ENCODE results near the gene HCFC1R1. TPM values are rescaled to one million over a fixed set of nuclear protein-coding genes. Genes with fewer than 3 reads are reported as not detected.

Gene HCFC1R1
- total RNA-seq, 1 donor from 2014 or later, result 133 TPM

DNA sequence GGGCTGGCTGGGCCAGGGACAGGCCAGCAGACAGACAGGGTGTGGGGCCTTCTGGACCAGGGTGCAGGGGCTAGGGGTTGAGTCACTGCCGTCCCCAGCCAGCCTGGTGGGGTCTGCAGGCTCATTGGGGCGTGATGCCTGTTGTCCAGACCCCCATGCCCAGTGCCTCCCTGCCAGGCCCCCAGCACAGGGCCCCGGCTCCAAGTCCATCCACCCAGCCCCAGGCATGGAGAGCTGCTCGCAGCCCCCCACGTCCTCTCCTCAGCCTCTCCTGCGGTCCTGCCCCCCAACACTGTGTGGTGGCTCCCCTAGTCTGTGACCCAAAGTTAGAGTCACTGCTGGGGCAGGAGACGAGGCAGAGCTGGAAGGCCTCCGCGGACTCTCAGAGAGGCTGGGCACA, 36.5 kb downstream of the HCFC1R1 start:
- Mint-ChIP-seq H3K27ac (ENCODE audit: unreplicated experiment) (no peak overlapping the region), H3K9me3 (ENCODE audit: unreplicated experiment) (no peaks in the 10 kb centered on the region), H3K27me3 (ENCODE audit: unreplicated experiment) (no peaks in the 10 kb centered on the region), H3K36me3 (ENCODE audit: unreplicated experiment) (no peaks in the 10 kb centered on the region), H3K4me3 (ENCODE audit: unreplicated experiment) (no peak overlapping the region), H3K4me1 (ENCODE audit: unreplicated experiment) (peaks cover 18% of the 10 kb centered on the region)
- TF ChIP-seq, protein P1, sequence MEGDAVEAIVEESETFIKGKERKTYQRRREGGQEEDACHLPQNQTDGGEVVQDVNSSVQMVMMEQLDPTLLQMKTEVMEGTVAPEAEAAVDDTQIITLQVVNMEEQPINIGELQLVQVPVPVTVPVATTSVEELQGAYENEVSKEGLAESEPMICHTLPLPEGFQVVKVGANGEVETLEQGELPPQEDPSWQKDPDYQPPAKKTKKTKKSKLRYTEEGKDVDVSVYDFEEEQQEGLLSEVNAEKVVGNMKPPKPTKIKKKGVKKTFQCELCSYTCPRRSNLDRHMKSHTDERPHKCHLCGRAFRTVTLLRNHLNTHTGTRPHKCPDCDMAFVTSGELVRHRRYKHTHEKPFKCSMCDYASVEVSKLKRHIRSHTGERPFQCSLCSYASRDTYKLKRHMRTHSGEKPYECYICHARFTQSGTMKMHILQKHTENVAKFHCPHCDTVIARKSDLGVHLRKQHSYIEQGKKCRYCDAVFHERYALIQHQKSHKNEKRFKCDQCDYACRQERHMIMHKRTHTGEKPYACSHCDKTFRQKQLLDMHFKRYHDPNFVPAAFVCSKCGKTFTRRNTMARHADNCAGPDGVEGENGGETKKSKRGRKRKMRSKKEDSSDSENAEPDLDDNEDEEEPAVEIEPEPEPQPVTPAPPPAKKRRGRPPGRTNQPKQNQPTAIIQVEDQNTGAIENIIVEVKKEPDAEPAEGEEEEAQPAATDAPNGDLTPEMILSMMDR (IDR thresholded peaks at IDR 0.05), result no peak
- no peak for DNase-seq (ENCODE audit: extremely low spot score, unreplicated experiment)

DNA sequence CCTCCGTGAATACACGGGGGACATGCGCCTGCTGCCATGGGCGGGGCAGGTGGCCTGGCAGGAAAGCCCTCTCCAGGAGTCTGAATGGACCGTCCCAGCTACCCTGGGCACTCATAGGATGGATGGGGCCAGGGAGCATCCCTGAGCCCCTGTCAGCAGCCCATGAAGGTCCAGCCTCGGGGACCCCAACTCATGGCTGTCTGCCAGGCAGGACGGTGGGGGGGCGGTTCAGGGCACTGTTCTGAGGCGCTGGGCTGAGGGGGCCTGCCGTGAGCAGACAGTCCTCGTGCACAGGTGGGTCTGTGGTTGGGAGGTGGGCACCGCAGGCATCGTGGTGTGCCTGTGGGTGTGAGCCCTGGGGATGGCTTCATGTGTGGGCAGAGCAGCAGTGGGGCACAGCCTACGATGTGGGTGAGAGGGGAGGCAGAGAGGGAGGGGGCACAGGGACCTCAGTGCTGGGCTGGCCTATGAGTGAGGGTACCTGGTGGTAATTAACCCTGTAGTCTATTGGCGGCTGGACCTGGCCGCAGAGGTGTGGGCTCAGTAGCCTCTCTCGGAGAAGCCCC, 37.0 kb downstream of the HCFC1R1 start:
- DNase-seq (ENCODE audit: extremely low spot score, unreplicated experiment), result no peak
- TF ChIP-seq, protein P1 (IDR thresholded peaks at IDR 0.05), result no peak
- H3K9me3 Mint-ChIP-seq (ENCODE audit: unreplicated experiment), result no peaks in the 10 kb centered on the region
- peaks cover 19% of the 10 kb centered on the region for H3K4me1 Mint-ChIP-seq (ENCODE audit: unreplicated experiment)
- H3K36me3 Mint-ChIP-seq (ENCODE audit: unreplicated experiment), result no peaks in the 10 kb centered on the region
- no peak overlapping the region for H3K27ac Mint-ChIP-seq (ENCODE audit: unreplicated experiment)
- no peak overlapping the region for H3K4me3 Mint-ChIP-seq (ENCODE audit: unreplicated experiment)
- H3K27me3 Mint-ChIP-seq (ENCODE audit: unreplicated experiment), result no peaks in the 10 kb centered on the region

DNA sequence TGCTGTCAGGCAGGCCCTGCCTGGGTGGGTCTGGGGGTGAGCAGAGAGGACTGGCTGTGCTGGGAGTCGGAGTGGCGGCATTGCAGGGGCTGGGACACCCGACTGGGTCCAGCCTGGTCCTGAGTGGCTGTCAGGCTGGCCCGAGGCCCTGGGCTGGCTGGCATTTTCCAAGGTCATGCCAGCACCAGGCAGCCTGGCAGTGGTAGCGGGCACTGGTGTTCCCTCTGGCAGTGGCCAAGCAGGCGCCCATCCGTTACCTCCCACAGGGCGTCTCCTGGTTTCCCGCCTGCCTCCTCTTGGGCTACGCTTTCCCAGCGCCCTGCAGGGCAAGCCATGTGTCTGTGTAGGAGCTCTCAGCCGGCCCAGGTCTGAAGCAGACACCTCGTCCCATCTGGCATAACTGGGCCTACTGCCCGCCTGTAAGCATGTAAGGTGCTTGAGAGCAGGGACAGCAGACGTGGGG, 37.8 kb downstream of the HCFC1R1 start:
- Mint-ChIP-seq H3K27ac (ENCODE audit: unreplicated experiment) (no peak overlapping the region), H3K4me1 (ENCODE audit: unreplicated experiment) (peaks cover 25% of the 10 kb centered on the region), H3K4me3 (ENCODE audit: unreplicated experiment) (no peak overlapping the region), H3K27me3 (ENCODE audit: unreplicated experiment) (no peaks in the 10 kb centered on the region), H3K36me3 (ENCODE audit: unreplicated experiment) (no peaks in the 10 kb centered on the region), H3K9me3 (ENCODE audit: unreplicated experiment) (no peaks in the 10 kb centered on the region)
- TF ChIP-seq, protein P1 (IDR thresholded peaks at IDR 0.05), result no peak
- DNase-seq (ENCODE audit: extremely low spot score, unreplicated experiment), result no peak

DNA sequence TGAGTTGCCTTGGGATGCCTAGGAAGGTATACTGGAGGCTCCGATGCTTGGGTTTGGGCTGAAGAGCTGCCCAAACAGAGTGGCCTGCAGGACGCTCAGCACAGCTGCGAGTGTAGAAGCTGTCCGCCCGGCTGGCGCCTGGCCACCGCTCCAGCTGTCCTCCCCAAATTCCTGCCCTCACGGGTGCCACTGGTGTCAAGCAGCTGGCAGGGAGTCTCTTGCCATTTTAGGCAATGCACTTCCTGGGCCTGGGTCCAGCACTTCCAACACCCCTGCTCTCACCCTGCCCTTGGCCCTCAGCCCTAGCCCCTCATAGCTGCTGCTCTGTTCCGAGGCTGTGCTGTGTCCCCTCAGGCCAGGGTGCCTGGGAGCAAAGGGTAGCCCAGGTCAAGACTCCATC, 38.3 kb downstream of the HCFC1R1 start:
- TF ChIP-seq, protein P1 (IDR thresholded peaks at IDR 0.05), result no peak
- Mint-ChIP-seq H3K27ac (ENCODE audit: unreplicated experiment) (no peak overlapping the region), H3K36me3 (ENCODE audit: unreplicated experiment) (no peaks in the 10 kb centered on the region), H3K27me3 (ENCODE audit: unreplicated experiment) (no peaks in the 10 kb centered on the region), H3K4me3 (ENCODE audit: unreplicated experiment) (no peak overlapping the region), H3K4me1 (ENCODE audit: unreplicated experiment) (peaks cover 28% of the 10 kb centered on the region), H3K9me3 (ENCODE audit: unreplicated experiment) (no peaks in the 10 kb centered on the region)
- DNase-seq (ENCODE audit: extremely low spot score, unreplicated experiment), result no peak

DNA sequence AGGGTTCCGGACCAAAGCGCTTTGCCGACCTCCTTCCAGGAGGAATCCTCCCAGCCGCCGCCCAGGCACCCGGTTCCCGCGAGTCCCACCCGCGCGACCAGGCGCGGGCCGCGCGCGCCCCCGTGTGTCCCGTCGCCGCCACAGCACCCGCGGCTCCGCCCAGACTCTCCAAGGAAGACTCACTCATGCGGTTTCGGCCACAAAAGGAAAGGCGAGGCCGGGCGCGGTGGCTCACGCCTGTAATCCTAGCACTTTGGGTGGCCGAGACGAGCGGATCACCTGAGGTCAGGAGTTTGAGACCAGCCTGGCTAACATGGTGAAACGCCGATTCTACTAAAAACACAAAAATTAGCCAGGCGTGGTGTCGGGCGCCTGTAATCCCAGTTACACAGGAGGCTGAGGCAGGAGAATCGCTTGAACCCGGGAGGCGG, 40.0 kb downstream of the HCFC1R1 start:
- TF ChIP-seq, protein P1 (IDR thresholded peaks at IDR 0.05), result peak; percentile 94
- DNase-seq (ENCODE audit: extremely low spot score, unreplicated experiment), result peak; percentile 95
- Mint-ChIP-seq H3K27me3 (ENCODE audit: unreplicated experiment) (no peaks in the 10 kb centered on the region), H3K36me3 (ENCODE audit: unreplicated experiment) (no peaks in the 10 kb centered on the region), H3K9me3 (ENCODE audit: unreplicated experiment) (no peaks in the 10 kb centered on the region), H3K4me1 (ENCODE audit: unreplicated experiment) (peaks cover 30% of the 10 kb centered on the region), H3K27ac (ENCODE audit: unreplicated experiment) (no peak overlapping the region), H3K4me3 (ENCODE audit: unreplicated experiment) (peak overlapping the region; percentile 57)
